Astrocyte (in vitro differentiated cells and primary cell): ENCODE results near the gene ATF3. TPM values are rescaled to one million over a fixed set of nuclear protein-coding genes. Genes with fewer than 3 reads are reported as not detected.

Source experiments
- DNase-seq: peaks from one replicate; pipeline ENCODE4 v3.0.0-alpha.2; 2010; ENCODE audit warnings: low read depth
- FAIRE-seq: peaks from 2 replicates; lab custom pipeline; 2011; peaks lifted over from hg19 to GRCh38; lab: Jason Lieb, UNC
- H2AFZ ChIP-seq: 2 replicates; pipeline ENCODE4 v1.6.0; 2012; ENCODE audit warnings: low read depth, low read length, inconsistent platforms
- H3K27ac ChIP-seq: 2 replicates; pipeline ENCODE4 v1.5.1; 2011; ENCODE audit warnings: low read depth, low read length, inconsistent platforms
- H3K27me3 ChIP-seq: 2 replicates; pipeline ENCODE4 v1.6.0; 2011; ENCODE audit warnings: low read length, inconsistent platforms; ENCODE audit not compliant: insufficient read depth
- H3K36me3 ChIP-seq: 2 replicates; pipeline ENCODE4 v1.5.1; 2011; ENCODE audit warnings: low read length, inconsistent platforms; ENCODE audit not compliant: insufficient read depth
- H3K4me1 ChIP-seq: 2 replicates; pipeline ENCODE4 v1.5.1; 2011; ENCODE audit warnings: low read length, inconsistent platforms; ENCODE audit not compliant: insufficient read depth
- H3K4me2 ChIP-seq: 2 replicates; pipeline ENCODE4 v1.6.0; 2012; ENCODE audit warnings: low read length, inconsistent platforms
- H3K4me3 ChIP-seq: 2 replicates; pipeline ENCODE4 v1.5.1; 2011; ENCODE audit warnings: low read depth, mild to moderate bottlenecking, low read length, inconsistent platforms; ENCODE audit not compliant: insufficient read depth
- H3K79me2 ChIP-seq: 2 replicates; pipeline ENCODE4 v1.6.0; 2012; ENCODE audit warnings: mild to moderate bottlenecking, low read length, inconsistent platforms; ENCODE audit not compliant: insufficient read depth
- H3K9ac ChIP-seq: 2 replicates; pipeline ENCODE4 v1.6.0; 2012; ENCODE audit warnings: mild to moderate bottlenecking, low read length, inconsistent platforms
- H3K9me3 ChIP-seq: 2 replicates; pipeline ENCODE4 v1.5.1; 2012; ENCODE audit warnings: low read depth, mild to moderate bottlenecking, low read length, inconsistent platforms; ENCODE audit not compliant: insufficient read depth
- H4K20me1 ChIP-seq: 2 replicates; pipeline ENCODE4 v1.6.0; 2012; ENCODE audit warnings: low read length, inconsistent platforms; ENCODE audit not compliant: insufficient read depth
- H3K27ac Mint-ChIP-seq: one replicate; pipeline ENCODE4 v1.8.0; 2021; ENCODE audit warnings: mild to moderate bottlenecking, mixed read lengths; ENCODE audit not compliant: unreplicated experiment
- H3K27me3 Mint-ChIP-seq: one replicate; pipeline ENCODE4 v1.8.0; 2021; ENCODE audit warnings: low read depth, mixed read lengths; ENCODE audit not compliant: unreplicated experiment
- H3K36me3 Mint-ChIP-seq: one replicate; pipeline ENCODE4 v1.8.0; 2021; ENCODE audit warnings: low read depth, mixed read lengths; ENCODE audit not compliant: unreplicated experiment
- H3K4me1 Mint-ChIP-seq: one replicate; pipeline ENCODE4 v1.8.0; 2021; ENCODE audit warnings: low read depth, mixed read lengths; ENCODE audit not compliant: unreplicated experiment
- H3K4me3 Mint-ChIP-seq: one replicate; pipeline ENCODE4 v1.8.0; 2021; ENCODE audit warnings: mild to moderate bottlenecking, moderate library complexity, mixed read lengths; ENCODE audit not compliant: unreplicated experiment
- H3K9me3 Mint-ChIP-seq: one replicate; pipeline ENCODE4 v1.8.0; 2021; ENCODE audit warnings: mild to moderate bottlenecking, mixed read lengths; ENCODE audit not compliant: unreplicated experiment
- EZH2 ChIP-seq: IDR thresholded peaks from 2 replicates; pipeline ENCODE4 v1.6.1; 2012; ENCODE audit warnings: mild to moderate bottlenecking, low read length, inconsistent platforms; ENCODE audit not compliant: insufficient read depth
- total RNA-seq: library from RNA; stranded (reverse); gene quantifications from 2 replicates; pipeline ENCODE4 v1.2.1, GENCODE V29; 2021
- TF ChIP-seq, protein P1 (sequence below): IDR thresholded peaks from 2 replicates; pipeline ENCODE4 v1.5.1; 2011; ENCODE audit warnings: low read depth, mild to moderate bottlenecking, inconsistent platforms, low read length, moderate library complexity; ENCODE audit not compliant: insufficient read depth

The ATF3 gene
- total RNA-seq, 1 donor from 2014 or later = 87.6 TPM

DNA sequence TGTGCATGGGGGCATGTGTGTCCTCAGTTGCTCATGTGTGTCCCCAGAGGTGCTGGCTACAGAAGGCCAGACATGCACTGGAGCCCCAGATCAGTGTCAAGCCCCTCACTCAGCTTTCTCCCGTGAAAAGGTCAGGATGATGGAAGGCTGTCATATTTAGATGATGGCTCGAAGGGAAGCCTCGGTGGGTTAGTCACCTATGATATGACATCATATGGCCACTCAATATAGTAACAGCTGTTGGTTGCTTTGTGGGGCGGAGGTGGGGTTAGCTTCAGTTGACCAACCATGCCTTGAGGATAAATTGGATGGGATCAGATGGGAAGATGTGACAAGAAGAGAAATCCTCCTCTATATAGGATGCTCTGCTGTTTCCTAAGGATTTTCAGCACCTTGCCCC, 43.5 kb upstream of the ATF3 start:
- Histone ChIP-seq H3K27me3 (no peaks in the 10 kb centered on the region), H3K4me3 (no peak overlapping the region), H4K20me1 (no peaks in the 10 kb centered on the region), H3K4me1 (peaks cover 21% of the 10 kb centered on the region), H3K4me2 (no peak overlapping the region), H3K27ac (no peak overlapping the region), H3K9ac (no peak overlapping the region), H3K79me2 (no peaks in the 10 kb centered on the region), H2AFZ (no peak overlapping the region), H3K36me3 (no peaks in the 10 kb centered on the region), H3K9me3 (no peaks in the 10 kb centered on the region)
- DNase-seq = no peak
- no peaks in the 10 kb centered on the region for H3K27me3 Mint-ChIP-seq
- no peak overlapping the region for H3K4me3 Mint-ChIP-seq
- H3K27ac Mint-ChIP-seq = no peak overlapping the region
- H3K4me1 Mint-ChIP-seq = peaks cover 18% of the 10 kb centered on the region
- H3K9me3 Mint-ChIP-seq = no peaks in the 10 kb centered on the region
- FAIRE-seq = no peak
- TF ChIP-seq, protein P1, sequence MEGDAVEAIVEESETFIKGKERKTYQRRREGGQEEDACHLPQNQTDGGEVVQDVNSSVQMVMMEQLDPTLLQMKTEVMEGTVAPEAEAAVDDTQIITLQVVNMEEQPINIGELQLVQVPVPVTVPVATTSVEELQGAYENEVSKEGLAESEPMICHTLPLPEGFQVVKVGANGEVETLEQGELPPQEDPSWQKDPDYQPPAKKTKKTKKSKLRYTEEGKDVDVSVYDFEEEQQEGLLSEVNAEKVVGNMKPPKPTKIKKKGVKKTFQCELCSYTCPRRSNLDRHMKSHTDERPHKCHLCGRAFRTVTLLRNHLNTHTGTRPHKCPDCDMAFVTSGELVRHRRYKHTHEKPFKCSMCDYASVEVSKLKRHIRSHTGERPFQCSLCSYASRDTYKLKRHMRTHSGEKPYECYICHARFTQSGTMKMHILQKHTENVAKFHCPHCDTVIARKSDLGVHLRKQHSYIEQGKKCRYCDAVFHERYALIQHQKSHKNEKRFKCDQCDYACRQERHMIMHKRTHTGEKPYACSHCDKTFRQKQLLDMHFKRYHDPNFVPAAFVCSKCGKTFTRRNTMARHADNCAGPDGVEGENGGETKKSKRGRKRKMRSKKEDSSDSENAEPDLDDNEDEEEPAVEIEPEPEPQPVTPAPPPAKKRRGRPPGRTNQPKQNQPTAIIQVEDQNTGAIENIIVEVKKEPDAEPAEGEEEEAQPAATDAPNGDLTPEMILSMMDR = no peak
- no peak for TF ChIP-seq EZH2
- no peaks in the 10 kb centered on the region for H3K36me3 Mint-ChIP-seq

DNA sequence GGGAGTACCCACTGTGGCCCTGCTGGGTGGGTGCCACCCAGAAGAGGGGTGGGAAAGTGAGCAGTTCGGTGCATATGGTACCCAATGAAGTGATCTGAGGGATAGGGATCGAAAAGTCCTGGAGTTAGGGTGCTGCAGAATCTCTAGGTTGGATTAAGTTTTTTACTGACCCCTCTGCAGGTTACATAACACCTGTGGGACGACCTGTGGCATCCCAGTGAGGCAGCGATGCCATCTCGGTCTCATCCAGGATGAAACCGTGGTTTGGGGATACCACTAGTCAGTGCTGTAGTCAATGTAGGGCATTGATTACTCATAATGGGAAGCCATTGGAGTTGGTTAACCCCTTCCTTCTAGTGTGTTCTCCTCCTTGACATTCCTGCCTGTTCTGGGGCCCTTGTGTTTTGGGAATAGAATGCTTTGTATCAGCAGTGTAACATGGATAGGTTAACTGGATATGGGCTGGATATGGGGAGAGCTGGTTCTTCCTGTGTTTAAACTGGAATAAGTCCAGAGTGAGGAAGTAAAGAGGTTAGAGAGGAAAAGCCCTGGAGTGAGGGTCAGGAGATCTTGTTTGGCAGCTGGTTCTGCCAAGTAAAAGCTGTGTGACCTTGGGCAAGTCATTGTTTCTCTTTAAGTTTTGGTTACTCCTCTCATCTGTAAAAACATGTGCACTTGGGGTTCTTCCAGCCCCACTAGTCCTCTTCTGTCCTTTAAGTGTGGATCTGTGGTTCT, 42.8 kb upstream of the ATF3 start:
- no peaks in the 10 kb centered on the region for H3K27me3 Mint-ChIP-seq
- Histone ChIP-seq H3K9me3 (no peaks in the 10 kb centered on the region), H3K4me3 (no peak overlapping the region), H3K79me2 (no peaks in the 10 kb centered on the region), H3K9ac (no peak overlapping the region), H3K4me2 (no peak overlapping the region), H3K27ac (no peak overlapping the region), H3K4me1 (peaks cover 20% of the 10 kb centered on the region), H3K36me3 (no peaks in the 10 kb centered on the region), H3K27me3 (no peaks in the 10 kb centered on the region), H4K20me1 (no peaks in the 10 kb centered on the region), H2AFZ (no peak overlapping the region)
- FAIRE-seq = no peak
- DNase-seq = no peak
- H3K9me3 Mint-ChIP-seq = no peaks in the 10 kb centered on the region
- H3K4me3 Mint-ChIP-seq = no peak overlapping the region
- peaks cover 18% of the 10 kb centered on the region for H3K4me1 Mint-ChIP-seq
- H3K36me3 Mint-ChIP-seq = no peaks in the 10 kb centered on the region
- TF ChIP-seq EZH2 = no peak
- TF ChIP-seq, protein P1 = no peak
- H3K27ac Mint-ChIP-seq = no peak overlapping the region
